ENCODE measurements around the gene RRAD.

RRAD gene

DNA sequence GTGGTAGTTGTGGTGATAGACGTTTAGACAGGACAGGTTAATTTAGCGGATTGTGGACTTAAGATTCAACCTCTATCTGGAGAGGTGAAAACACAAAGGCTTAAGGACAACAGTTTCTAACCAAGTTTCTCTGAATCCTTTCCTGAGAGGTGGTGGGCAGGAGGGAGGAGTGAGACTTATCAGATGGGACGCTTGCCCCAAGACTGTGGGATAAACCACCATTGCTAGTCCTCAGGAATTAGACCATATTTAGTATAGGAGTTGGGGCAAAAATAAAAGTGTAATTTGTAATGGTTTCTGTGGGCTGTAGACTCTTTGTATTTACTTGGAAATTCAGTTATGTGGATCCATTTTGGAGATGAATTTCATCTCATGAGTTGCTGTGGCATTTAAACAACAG is 38.4 kb downstream of the RRAD start:
- H3K4me1 ChIP-seq (ENCODE audit: control insufficient read depth, low read length): no peaks in the 10 kb centered on the region
- H3K36me3 ChIP-seq (ENCODE audit: control insufficient read depth, low read length): peaks cover 30% of the 10 kb centered on the region
- H3K9me2 ChIP-seq (replicated peaks; ENCODE audit: control insufficient read depth, low read length): no peaks in the 10 kb centered on the region
- no peaks in the 10 kb centered on the region; the same call in 1 of the 2 replicates for H4K20me1 ChIP-seq (ENCODE audit: control insufficient read depth, insufficient read depth, low read depth, low read length)
- no peak for TF ChIP-seq EZH2phosphoT487 (IDR thresholded peaks at IDR 0.05; ENCODE audit: borderline replicate concordance, low read length)
- no peak for TF ChIP-seq CTCF (IDR thresholded peaks at IDR 0.05; ENCODE audit: low read depth, low read length, poor library complexity, severe bottlenecking)
- no peaks in the 10 kb centered on the region for H3K27me3 ChIP-seq (ENCODE audit: control insufficient read depth, low read length)
- peaks cover 16% of the 10 kb centered on the region for H3K79me2 ChIP-seq (ENCODE audit: control insufficient read depth, low read length)
- H3F3A ChIP-seq (ENCODE audit: control insufficient read depth, insufficient read depth): no peaks in the 10 kb centered on the region
- H3K27ac ChIP-seq (ENCODE audit: low read depth, low read length): no peak overlapping the region
- H3K4me3 ChIP-seq (ENCODE audit: low read length): no peak overlapping the region
- H3K4me2 ChIP-seq (ENCODE audit: low read length): no peak overlapping the region
- no peaks in the 10 kb centered on the region for H3K9me3 ChIP-seq (ENCODE audit: control insufficient read depth, insufficient read depth, low read length)

GRCh38 chr16:66886321-66886720 is 39.0 kb downstream of the RRAD start:
- Histone ChIP-seq H4K20me1 (ENCODE audit: control insufficient read depth, insufficient read depth, low read depth, low read length) (no peaks in the 10 kb centered on the region; the same call in 1 of the 2 replicates), H3K27me3 (ENCODE audit: control insufficient read depth, low read length) (no peaks in the 10 kb centered on the region), H3K4me1 (ENCODE audit: control insufficient read depth, low read length) (peaks cover 5% of the 10 kb centered on the region), H3K9me3 (ENCODE audit: control insufficient read depth, insufficient read depth, low read length) (no peaks in the 10 kb centered on the region), H3K27ac (ENCODE audit: low read depth, low read length) (no peak overlapping the region), H3K79me2 (ENCODE audit: control insufficient read depth, low read length) (peaks cover 21% of the 10 kb centered on the region), H3F3A (ENCODE audit: control insufficient read depth, insufficient read depth) (no peaks in the 10 kb centered on the region), H3K9me2 (replicated peaks; ENCODE audit: control insufficient read depth, low read length) (no peaks in the 10 kb centered on the region), H3K4me2 (ENCODE audit: low read length) (no peak overlapping the region), H3K36me3 (ENCODE audit: control insufficient read depth, low read length) (peaks cover 30% of the 10 kb centered on the region), H3K4me3 (ENCODE audit: low read length) (no peak overlapping the region)
- TF ChIP-seq CTCF (IDR thresholded peaks at IDR 0.05; ENCODE audit: low read depth, low read length, poor library complexity, severe bottlenecking) (no peak), EZH2phosphoT487 (IDR thresholded peaks at IDR 0.05; ENCODE audit: borderline replicate concordance, low read length) (no peak)

GRCh38 chr16:66885491-66885890 is 39.8 kb downstream of the RRAD start:
- H3K4me2 ChIP-seq (ENCODE audit: low read length): no peak overlapping the region
- H4K20me1 ChIP-seq (ENCODE audit: control insufficient read depth, insufficient read depth, low read depth, low read length): no peaks in the 10 kb centered on the region; the same call in 1 of the 2 replicates
- H3K36me3 ChIP-seq (ENCODE audit: control insufficient read depth, low read length): peaks cover 27% of the 10 kb centered on the region
- no peaks in the 10 kb centered on the region for H3F3A ChIP-seq (ENCODE audit: control insufficient read depth, insufficient read depth)
- H3K4me3 ChIP-seq (ENCODE audit: low read length): no peak overlapping the region
- no peaks in the 10 kb centered on the region for H3K27me3 ChIP-seq (ENCODE audit: control insufficient read depth, low read length)
- peaks cover 5% of the 10 kb centered on the region for H3K4me1 ChIP-seq (ENCODE audit: control insufficient read depth, low read length)
- no peaks in the 10 kb centered on the region for H3K9me2 ChIP-seq (replicated peaks; ENCODE audit: control insufficient read depth, low read length)
- no peak overlapping the region for H3K27ac ChIP-seq (ENCODE audit: low read depth, low read length)
- no peaks in the 10 kb centered on the region for H3K9me3 ChIP-seq (ENCODE audit: control insufficient read depth, insufficient read depth, low read length)
- peaks cover 27% of the 10 kb centered on the region for H3K79me2 ChIP-seq (ENCODE audit: control insufficient read depth, low read length)
- TF ChIP-seq EZH2phosphoT487 (IDR thresholded peaks at IDR 0.05; ENCODE audit: borderline replicate concordance, low read length): no peak

DNA sequence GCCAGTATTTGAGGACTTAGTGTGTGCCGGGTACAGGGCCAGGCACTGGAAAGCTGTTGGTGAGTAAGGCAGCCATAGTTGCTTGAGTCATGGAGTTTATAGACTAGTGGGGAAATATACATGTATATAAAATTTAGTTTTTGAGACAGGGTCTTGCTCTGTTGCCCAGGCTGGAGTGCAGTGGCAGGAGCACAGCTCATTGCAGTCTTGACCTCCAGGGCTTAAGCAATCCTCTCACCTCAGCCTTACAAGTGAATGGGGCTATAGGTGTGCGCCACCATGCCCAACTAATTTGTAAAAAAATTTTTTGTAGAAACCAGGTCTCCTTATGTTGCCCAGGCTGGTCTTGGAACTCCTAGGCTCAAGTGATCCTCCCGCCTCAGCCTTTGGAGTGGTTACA is 42.6 kb downstream of the RRAD start:
- H3K4me3 ChIP-seq (ENCODE audit: low read length): no peak overlapping the region
- peaks cover 27% of the 10 kb centered on the region for H3K36me3 ChIP-seq (ENCODE audit: control insufficient read depth, low read length)
- H3K9me3 ChIP-seq (ENCODE audit: control insufficient read depth, insufficient read depth, low read length): no peaks in the 10 kb centered on the region
- H4K20me1 ChIP-seq (ENCODE audit: control insufficient read depth, insufficient read depth, low read depth, low read length): no peaks in the 10 kb centered on the region
- H3K9me2 ChIP-seq (replicated peaks; ENCODE audit: control insufficient read depth, low read length): no peaks in the 10 kb centered on the region
- H3K27ac ChIP-seq (ENCODE audit: low read depth, low read length): no peak overlapping the region
- peaks cover 27% of the 10 kb centered on the region for H3K79me2 ChIP-seq (ENCODE audit: control insufficient read depth, low read length)
- no peaks in the 10 kb centered on the region for H3K27me3 ChIP-seq (ENCODE audit: control insufficient read depth, low read length)
- no peak overlapping the region for H3K4me2 ChIP-seq (ENCODE audit: low read length)
- peaks cover 25% of the 10 kb centered on the region for H3K4me1 ChIP-seq (ENCODE audit: control insufficient read depth, low read length)
- no peak for TF ChIP-seq EZH2phosphoT487 (IDR thresholded peaks at IDR 0.05; ENCODE audit: borderline replicate concordance, low read length)
- TF ChIP-seq CTCF (IDR thresholded peaks at IDR 0.05; ENCODE audit: low read depth, low read length, poor library complexity, severe bottlenecking): no peak
- H3F3A ChIP-seq (ENCODE audit: control insufficient read depth, insufficient read depth): no peaks in the 10 kb centered on the region

All from DOHH2 (cell line).